IPS DF 4.7 (cell line): ENCODE measurements around the gene TEX44.

ENCODE experiments used
- DNase-seq: peaks from one replicate; pipeline ENCODE4 v3.0.0-alpha.2; 2013; ENCODE audit warnings: low spot score; ENCODE audit errors: extremely low read depth

Gene TEX44

GRCh38 chr2:231604685-231605606 is 12.3 kb downstream of the TEX44 start:
- no peak for DNase-seq

GRCh38 chr2:231605607-231606091 is 13.0 kb downstream of the TEX44 start:
- no peak for DNase-seq

DNA sequence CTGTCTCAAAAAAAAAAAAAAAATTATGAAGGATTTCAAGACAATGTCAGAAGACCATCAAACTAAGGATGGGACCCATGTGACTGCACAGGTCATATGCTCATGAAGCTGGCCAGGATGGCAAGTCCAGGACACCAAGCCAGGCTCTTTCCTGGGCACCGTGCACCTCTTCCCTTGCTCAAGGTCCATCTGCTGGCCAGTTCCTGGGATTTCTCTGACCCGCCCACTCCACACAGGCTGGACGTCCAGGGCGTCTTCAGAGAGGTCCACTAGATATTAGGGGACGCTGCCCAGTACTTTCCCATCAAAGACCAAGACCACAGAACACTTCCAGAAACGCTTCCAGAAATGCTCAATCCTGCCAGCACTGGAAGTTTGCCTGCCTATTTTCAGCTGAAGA is 14.3 kb downstream of the TEX44 start:
- DNase-seq = no peak

GRCh38 chr2:231611273-231612108 is 18.8 kb downstream of the TEX44 start:
- no peak for DNase-seq

- no peak for DNase-seq
Observed at GRCh38 chr2:231612109-231612455, 19.4 kb downstream of the TEX44 start.

DNA sequence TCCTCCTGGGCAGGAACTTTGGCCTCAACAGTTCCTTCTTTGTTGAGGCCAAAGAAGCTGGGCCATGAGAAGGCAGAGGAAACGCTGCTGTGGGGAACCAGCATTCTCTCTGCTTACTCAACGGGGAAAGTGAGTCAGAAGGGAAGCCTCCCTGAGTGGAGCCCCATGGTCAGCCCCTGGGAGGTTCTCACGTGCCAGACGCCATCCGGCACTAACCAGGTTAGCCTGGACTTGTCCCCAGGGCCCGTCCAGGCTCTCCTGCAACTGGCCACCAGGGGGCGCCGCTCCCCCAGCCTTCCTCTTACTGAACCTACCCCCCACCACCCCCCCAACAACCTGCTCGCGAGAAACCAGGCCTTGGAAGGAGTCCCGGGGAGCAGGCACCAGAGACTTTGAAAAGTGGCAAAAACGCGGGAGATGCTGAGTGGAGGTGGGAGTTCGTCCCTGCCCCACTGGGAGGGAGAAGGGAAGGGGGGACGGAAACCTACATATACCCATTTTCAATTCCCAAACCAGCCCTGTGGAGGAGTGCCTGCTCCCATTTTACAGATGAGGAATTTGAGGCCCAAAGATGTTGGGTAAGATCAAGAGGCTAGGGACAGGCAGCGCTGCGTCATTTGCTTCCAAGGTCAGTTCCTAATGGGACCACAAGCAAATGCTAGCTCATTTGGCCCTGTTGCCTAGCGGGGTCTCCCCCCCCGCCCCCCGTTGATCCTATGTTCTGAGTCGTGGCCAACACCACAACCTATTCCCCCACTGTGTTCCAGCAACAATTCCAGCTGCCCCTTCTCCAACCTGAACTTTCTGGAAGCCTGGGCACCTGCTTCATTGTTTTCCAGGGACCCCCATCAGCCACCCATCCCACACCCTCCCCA is 20.0 kb downstream of the TEX44 start:
- DNase-seq = no peak

DNA sequence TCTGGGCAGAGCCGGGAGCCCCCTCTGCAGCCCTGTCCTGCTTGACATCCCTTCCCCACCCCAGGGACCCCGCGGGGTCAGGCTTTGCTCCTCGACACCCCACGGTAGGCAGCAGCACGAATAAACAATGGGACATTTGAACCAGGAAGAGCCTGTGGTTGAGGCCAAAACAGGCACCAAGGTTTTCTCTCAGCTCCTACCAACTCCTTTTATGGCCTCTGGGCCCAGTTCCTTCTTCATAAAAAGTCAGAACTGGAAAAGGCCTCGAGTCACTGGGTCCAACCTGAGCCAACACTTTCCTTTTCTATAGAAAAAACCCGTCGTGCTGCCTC is 20.6 kb downstream of the TEX44 start:
- no peak for DNase-seq

DNA sequence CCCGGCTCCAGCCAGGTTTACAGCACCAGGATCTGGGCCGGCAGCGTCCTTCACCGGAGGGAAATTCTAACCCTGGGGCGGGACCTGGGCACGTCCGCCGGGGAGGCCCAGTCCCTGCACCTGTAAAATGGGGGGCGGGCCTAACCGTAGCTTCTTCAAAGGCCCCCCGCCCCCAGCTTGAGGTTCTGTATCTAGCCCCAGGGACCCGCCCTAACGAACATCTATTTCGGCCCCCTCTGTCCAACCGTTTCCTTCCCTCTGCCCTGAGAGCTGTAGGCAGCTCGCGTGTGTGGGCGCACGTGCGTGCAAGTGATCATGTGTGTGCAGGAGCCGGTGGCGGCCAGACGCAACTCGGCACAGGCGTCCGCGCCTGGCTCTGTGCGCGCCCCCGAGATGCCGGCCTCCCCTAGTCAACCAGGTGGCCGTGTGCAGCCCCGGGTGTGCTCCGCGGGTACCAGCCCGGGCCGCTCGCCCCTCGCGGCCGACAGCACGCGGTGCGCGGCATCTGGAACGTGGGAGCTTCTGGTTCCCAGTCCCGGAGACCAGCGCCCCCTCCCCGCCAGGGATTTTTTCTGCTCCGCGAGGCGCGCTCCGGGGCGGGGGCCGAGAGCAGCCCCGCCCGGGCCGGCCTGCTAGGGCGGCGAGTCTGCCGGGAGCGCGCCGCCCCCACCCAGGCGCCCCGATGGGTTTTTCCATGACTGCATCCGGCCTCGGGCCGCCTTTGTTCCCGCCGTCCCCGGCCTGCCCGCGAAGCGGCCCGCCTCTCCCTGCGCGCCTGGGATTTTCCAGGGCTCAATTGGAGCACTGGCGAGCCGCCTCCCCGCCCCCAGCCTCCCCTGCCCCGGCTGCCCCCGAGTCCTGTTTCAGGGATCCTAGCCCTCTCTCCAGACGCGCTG is 21.2 kb downstream of the TEX44 start:
- DNase-seq = no peak

- DNase-seq = no peak
Observed at GRCh38 chr2:231614559-231615057, 21.9 kb downstream of the TEX44 start.

GRCh38 chr2:231615058-231615671 is 22.5 kb downstream of the TEX44 start:
- no peak for DNase-seq

DNA sequence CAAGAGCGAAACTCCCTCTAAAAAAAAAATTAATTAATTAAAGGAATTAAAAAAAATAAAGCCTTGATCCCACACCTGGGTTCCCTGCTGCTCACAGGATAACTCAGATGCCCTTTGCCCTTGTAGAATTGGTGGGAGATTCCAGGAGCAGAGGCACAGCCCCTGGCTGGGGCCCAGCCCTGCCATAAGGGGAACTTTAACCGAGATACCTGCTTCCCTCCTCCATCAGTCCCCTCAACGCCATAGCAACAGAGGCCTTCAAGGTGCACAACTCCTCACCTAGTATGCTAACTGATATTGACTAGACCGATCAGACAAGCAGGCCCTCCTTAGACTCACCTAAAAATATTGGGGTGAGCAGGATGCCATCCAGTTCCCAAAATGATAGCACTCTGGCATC is 23.6 kb downstream of the TEX44 start:
- no peak for DNase-seq

DNA sequence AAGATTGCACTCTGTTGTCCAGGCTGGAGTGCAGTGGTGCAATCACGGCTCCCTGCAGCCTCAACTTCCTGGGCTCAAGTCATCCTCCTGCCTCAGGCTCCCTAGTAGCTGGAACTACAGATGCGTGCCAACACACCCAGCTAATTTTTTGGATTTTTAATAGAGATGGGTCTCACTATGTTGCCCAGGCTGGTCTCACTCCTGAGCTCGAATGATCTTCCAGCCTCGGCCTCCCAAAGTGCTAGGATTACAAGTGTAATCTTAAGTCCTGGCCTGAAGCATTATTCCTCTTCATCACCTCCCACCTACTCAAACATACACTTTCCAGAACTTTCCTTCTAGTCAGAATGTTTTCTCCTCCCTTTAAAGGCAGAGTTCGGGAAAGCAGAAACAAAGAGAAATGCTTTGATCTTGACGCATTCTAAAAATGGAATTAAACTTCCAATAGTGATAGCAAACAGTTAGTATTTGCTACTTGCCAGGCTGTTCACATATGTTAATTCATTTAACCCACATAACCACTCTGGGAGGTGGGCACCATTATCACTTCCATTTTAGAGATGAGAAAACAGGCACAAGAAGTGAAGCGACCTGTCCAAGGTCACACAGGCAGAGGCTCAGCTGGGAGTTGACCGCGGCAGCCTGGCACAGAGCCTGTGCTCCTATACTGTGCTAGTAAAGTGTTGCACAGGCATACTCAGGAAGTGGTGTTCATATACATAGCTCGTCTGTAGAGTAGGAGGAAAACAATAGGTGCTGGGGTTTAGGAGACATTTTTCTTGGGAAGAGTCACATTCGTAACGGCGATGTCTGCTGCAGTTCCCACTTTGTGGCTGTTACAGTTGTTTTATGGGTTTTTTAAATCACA is 24.6 kb downstream of the TEX44 start:
- DNase-seq = no peak

DNA sequence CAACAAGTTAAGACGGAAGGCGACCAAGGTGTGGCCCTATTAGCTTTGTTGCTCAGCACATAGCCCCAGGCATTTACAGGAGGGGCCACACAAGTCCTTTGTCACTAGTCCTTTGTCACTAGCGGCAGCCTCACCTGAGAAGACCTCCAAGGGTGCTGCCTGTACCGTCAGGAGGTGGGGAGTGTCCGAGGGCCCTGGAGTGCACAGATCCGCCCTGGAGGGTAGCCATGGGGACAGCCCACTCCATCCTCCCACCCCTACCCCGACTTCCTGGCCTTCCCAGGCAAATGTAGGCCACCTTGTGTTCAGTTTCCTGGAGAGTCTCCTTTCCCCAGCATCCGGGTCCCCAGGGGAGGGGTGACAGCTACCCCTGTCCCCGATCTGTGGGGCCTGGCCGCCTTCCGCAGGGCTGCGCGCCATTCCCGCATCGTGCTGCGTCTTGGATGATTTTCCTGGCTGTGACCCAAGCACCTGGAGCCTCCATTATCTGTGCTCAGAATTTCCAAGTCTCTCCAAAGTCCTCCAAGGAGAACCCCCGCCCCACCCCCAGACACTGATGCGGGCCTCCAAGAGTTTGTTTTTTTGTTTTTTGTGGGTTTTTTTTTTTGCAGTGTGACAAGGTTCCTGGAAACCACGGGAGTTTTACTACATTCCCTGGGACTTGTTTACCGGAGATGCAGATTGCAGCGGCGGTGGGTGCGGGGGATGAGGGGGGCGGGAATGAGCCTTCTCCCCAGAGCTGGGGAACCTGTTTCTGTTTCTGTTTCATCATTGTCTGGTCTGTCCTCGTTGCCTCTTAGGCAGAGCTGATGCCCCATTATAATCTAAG is 28.6 kb downstream of the TEX44 start:
- no peak for DNase-seq

GRCh38 chr2:231622963-231623362 is 30.3 kb downstream of the TEX44 start:
- no peak for DNase-seq

DNA sequence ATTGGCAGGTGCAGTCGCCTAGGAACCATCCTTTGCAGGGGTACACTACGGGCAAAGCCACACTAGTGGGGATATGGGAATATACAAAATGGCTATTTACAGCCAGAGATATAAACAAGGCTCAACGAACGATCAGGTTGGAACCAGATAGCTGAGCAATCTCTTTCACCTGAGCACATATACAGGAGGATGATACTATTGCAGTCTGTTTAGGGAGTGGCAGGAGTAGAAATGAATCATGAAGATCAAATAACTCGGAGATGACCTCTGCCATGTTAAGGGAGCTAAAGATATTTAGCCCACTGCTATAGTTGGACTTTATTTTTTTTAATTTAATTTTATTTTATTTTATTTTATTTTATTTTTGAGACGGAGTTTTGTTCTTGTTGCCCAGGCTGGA is 33.8 kb downstream of the TEX44 start:
- DNase-seq = no peak

GRCh38 chr2:231627384-231628120 is 34.9 kb downstream of the TEX44 start:
- no peak for DNase-seq

DNA sequence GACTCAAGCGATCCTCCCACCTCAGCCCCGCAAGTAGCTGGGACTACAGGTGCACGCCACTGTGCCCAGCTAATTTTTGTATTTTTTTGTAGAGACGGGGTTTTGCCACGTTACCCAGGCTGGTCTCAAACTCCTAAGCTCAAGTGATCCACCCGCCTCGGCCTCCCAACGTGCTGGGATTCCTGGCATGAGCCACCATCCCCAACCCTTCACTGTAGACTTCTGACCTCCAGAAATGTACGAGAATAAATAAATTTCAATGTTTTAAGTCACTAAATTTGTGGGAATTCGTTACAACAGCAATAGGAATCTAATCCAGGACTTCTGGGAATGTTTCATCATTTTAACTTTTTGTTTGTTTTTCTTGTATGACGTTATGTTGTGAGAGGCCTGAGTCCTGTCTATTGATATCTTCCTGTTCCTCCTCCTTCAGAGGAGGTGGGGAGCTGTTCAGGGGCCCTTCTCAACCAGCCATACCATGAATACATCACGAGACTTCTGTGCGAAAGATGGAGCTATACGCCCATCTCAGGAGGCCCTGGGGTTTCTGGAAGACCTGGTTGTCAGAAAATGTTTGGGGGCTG is 40.0 kb downstream of the TEX44 start:
- DNase-seq = no peak
